ENCODE data around the gene CDCA4. TPM values are rescaled to one million over a fixed set of nuclear protein-coding genes. Genes with fewer than 3 reads are reported as not detected.
A peak's percentile ranks its signal among the peaks of the same experiment; 100 is the strongest.
"Not testable (repeated sequence)": the region's sequence is repeated elsewhere in the genome, so short reads cannot be mapped to it uniquely, and the experiment has no call there.

CDCA4 gene
- total RNA-seq, 1 donor from 2014 or later: 47.7 TPM

- no peaks in the 10 kb centered on the region for H3K27me3 Mint-ChIP-seq (ENCODE audit: low read depth)
- peaks cover 3% of the 10 kb centered on the region for H3K36me3 Mint-ChIP-seq (ENCODE audit: low read depth)
- H3K27ac Mint-ChIP-seq: no peak overlapping the region
- peaks cover 11% of the 10 kb centered on the region for H3K4me1 Mint-ChIP-seq (ENCODE audit: low read depth)
- no peak overlapping the region for H3K4me3 Mint-ChIP-seq (ENCODE audit: low read depth)
- no peak for DNase-seq (ENCODE audit: low spot score)
- intact Hi-C loops (cut with micrococcal nuclease): no loop called here
- no peaks in the 10 kb centered on the region for H3K9me3 Mint-ChIP-seq
Measured at GRCh38 chr14:105041841-105042765, 21.2 kb upstream of the CDCA4 start.

- no peak overlapping the region for H3K27ac Mint-ChIP-seq
- H3K27me3 Mint-ChIP-seq (ENCODE audit: low read depth): no peaks in the 10 kb centered on the region
- H3K9me3 Mint-ChIP-seq: no peaks in the 10 kb centered on the region
- intact Hi-C loops (cut with micrococcal nuclease): no loop called here
- peaks cover 3% of the 10 kb centered on the region for H3K4me1 Mint-ChIP-seq (ENCODE audit: low read depth)
- H3K36me3 Mint-ChIP-seq (ENCODE audit: low read depth): no peaks in the 10 kb centered on the region
- no peak overlapping the region for H3K4me3 Mint-ChIP-seq (ENCODE audit: low read depth)
- no peak for DNase-seq (ENCODE audit: low spot score)
Measured at GRCh38 chr14:105039458-105040205, 18.7 kb upstream of the CDCA4 start.

GRCh38 chr14:105035616-105036015, 14.7 kb upstream of the CDCA4 start:
- H3K4me3 Mint-ChIP-seq (ENCODE audit: low read depth); DNase-seq (ENCODE audit: low spot score); H3K27ac Mint-ChIP-seq; H3K27me3 Mint-ChIP-seq (ENCODE audit: low read depth); H3K4me1 Mint-ChIP-seq (ENCODE audit: low read depth); intact Hi-C loops (cut with micrococcal nuclease); H3K36me3 Mint-ChIP-seq (ENCODE audit: low read depth); H3K9me3 Mint-ChIP-seq: not testable (repeated sequence)

- H3K27ac Mint-ChIP-seq: no peak overlapping the region
- H3K4me1 Mint-ChIP-seq (ENCODE audit: low read depth): peaks cover 3% of the 10 kb centered on the region
- intact Hi-C loops (cut with micrococcal nuclease): no loop called here
- no peaks in the 10 kb centered on the region for H3K9me3 Mint-ChIP-seq
- no peak overlapping the region for H3K4me3 Mint-ChIP-seq (ENCODE audit: low read depth)
- H3K27me3 Mint-ChIP-seq (ENCODE audit: low read depth): peaks cover 4% of the 10 kb centered on the region
- no peak for DNase-seq (ENCODE audit: low spot score)
- no peaks in the 10 kb centered on the region for H3K36me3 Mint-ChIP-seq (ENCODE audit: low read depth)
Measured at GRCh38 chr14:105034315-105035039, 13.6 kb upstream of the CDCA4 start.

- H3K36me3 Mint-ChIP-seq (ENCODE audit: low read depth); intact Hi-C loops (cut with micrococcal nuclease); H3K27me3 Mint-ChIP-seq (ENCODE audit: low read depth); H3K4me1 Mint-ChIP-seq (ENCODE audit: low read depth); H3K9me3 Mint-ChIP-seq; DNase-seq (ENCODE audit: low spot score); H3K27ac Mint-ChIP-seq: not testable (repeated sequence)
- peak overlapping the region; percentile 75 for H3K4me3 Mint-ChIP-seq (ENCODE audit: low read depth)
Measured at GRCh38 chr14:105033412-105033900, 12.6 kb upstream of the CDCA4 start.

- H3K36me3 Mint-ChIP-seq (ENCODE audit: low read depth); H3K27ac Mint-ChIP-seq; H3K9me3 Mint-ChIP-seq; H3K4me1 Mint-ChIP-seq (ENCODE audit: low read depth); DNase-seq (ENCODE audit: low spot score); H3K4me3 Mint-ChIP-seq (ENCODE audit: low read depth); intact Hi-C loops (cut with micrococcal nuclease); H3K27me3 Mint-ChIP-seq (ENCODE audit: low read depth): not testable (repeated sequence)
Measured at GRCh38 chr14:105032451-105032901, 11.6 kb upstream of the CDCA4 start.

GRCh38 chr14:105030836-105031396, 10.0 kb upstream of the CDCA4 start:
- peaks cover 4% of the 10 kb centered on the region for H3K36me3 Mint-ChIP-seq (ENCODE audit: low read depth)
- H3K4me1 Mint-ChIP-seq (ENCODE audit: low read depth): peaks cover 14% of the 10 kb centered on the region
- H3K9me3 Mint-ChIP-seq: no peaks in the 10 kb centered on the region
- intact Hi-C loops (cut with micrococcal nuclease): no loop called here
- DNase-seq (ENCODE audit: low spot score): no peak
- no peak overlapping the region for H3K4me3 Mint-ChIP-seq (ENCODE audit: low read depth)
- peaks cover 4% of the 10 kb centered on the region for H3K27me3 Mint-ChIP-seq (ENCODE audit: low read depth)
- no peak overlapping the region for H3K27ac Mint-ChIP-seq

GRCh38 chr14:105030194-105030593, 9.3 kb upstream of the CDCA4 start:
- peaks cover 19% of the 10 kb centered on the region for H3K4me1 Mint-ChIP-seq (ENCODE audit: low read depth)
- no peak for DNase-seq (ENCODE audit: low spot score)
- peaks cover 4% of the 10 kb centered on the region for H3K27me3 Mint-ChIP-seq (ENCODE audit: low read depth)
- H3K4me3 Mint-ChIP-seq (ENCODE audit: low read depth): no peak overlapping the region
- H3K27ac Mint-ChIP-seq: no peak overlapping the region
- intact Hi-C loops (cut with micrococcal nuclease): no loop called here
- H3K36me3 Mint-ChIP-seq (ENCODE audit: low read depth): peaks cover 4% of the 10 kb centered on the region
- H3K9me3 Mint-ChIP-seq: no peaks in the 10 kb centered on the region

GRCh38 chr14:105029402-105029801, 8.5 kb upstream of the CDCA4 start:
- no peak for DNase-seq (ENCODE audit: low spot score)
- H3K4me1 Mint-ChIP-seq (ENCODE audit: low read depth): peaks cover 24% of the 10 kb centered on the region
- H3K9me3 Mint-ChIP-seq: no peaks in the 10 kb centered on the region
- H3K27ac Mint-ChIP-seq: no peak overlapping the region
- no peak overlapping the region for H3K4me3 Mint-ChIP-seq (ENCODE audit: low read depth)
- H3K27me3 Mint-ChIP-seq (ENCODE audit: low read depth): peaks cover 4% of the 10 kb centered on the region
- intact Hi-C loops (cut with micrococcal nuclease): loop anchor here (10.0 kb wide), 1 partner anchor 275 kb away; the partner anchor contains the start of gene SIVA1
- peaks cover 4% of the 10 kb centered on the region for H3K36me3 Mint-ChIP-seq (ENCODE audit: low read depth)

- H3K27ac Mint-ChIP-seq: no peak overlapping the region
- H3K4me3 Mint-ChIP-seq (ENCODE audit: low read depth): no peak overlapping the region
- H3K9me3 Mint-ChIP-seq: no peaks in the 10 kb centered on the region
- no peaks in the 10 kb centered on the region for H3K27me3 Mint-ChIP-seq (ENCODE audit: low read depth)
- peaks cover 4% of the 10 kb centered on the region for H3K36me3 Mint-ChIP-seq (ENCODE audit: low read depth)
- intact Hi-C loops (cut with micrococcal nuclease): loop anchor here (10.0 kb wide), 1 partner anchor 274 kb away; the partner anchor contains the start of gene SIVA1
- DNase-seq (ENCODE audit: low spot score): no peak
- H3K4me1 Mint-ChIP-seq (ENCODE audit: low read depth): peaks cover 27% of the 10 kb centered on the region
Measured at GRCh38 chr14:105028251-105028927, 7.5 kb upstream of the CDCA4 start.

- not testable (repeated sequence) for DNase-seq (ENCODE audit: low spot score); H3K27me3 Mint-ChIP-seq (ENCODE audit: low read depth); H3K4me3 Mint-ChIP-seq (ENCODE audit: low read depth); H3K36me3 Mint-ChIP-seq (ENCODE audit: low read depth); H3K9me3 Mint-ChIP-seq; H3K27ac Mint-ChIP-seq
- peaks cover 33% of the 10 kb centered on the region for H3K4me1 Mint-ChIP-seq (ENCODE audit: low read depth)
- intact Hi-C loops (cut with micrococcal nuclease): loop anchor here (10.0 kb wide), 1 partner anchor 273 kb away; the partner anchor contains the start of gene SIVA1
Measured at GRCh38 chr14:105027718-105028117, 6.8 kb upstream of the CDCA4 start.
